Stimulated activated CD8-positive, alpha-beta memory T cell treated with anti-CD3 and anti-CD28 coated beads, Interleukin-12 subunit alpha, Interleukin-12 subunit beta, amount 100 ng/mL, for 4 hours (primary cell): ENCODE measurements around the gene ATXN2L.
"Not testable (repeated sequence)": the region's sequence is repeated elsewhere in the genome, so short reads cannot be mapped to it uniquely, and the experiment has no call there.

Source experiments
- DNase-seq: peaks from one replicate; pipeline ENCODE4 v3.0.0-alpha.2; 2020; ENCODE audit warnings: low read depth

ATXN2L gene

DNA sequence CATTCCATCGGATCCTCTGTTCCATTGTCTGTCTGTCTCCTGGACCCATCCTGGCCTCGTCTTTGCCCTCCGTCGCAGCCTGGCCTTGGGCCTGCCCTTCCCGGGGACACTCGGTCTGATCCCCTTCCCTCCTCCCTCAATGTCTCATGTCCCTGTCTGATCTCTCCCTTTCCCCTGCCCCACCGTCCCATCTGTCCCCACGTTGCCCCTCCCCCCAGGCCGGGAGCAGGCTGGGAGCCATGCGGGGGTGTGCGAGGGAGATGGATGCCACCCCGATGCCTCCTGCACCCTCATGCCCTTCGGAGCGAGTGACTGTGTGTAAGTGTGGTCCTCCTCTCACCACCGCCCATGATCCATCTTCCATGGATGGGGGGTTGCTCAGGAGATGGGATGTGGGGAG lies 50.2 kb downstream of the ATXN2L start:
- no peak for DNase-seq

DNA sequence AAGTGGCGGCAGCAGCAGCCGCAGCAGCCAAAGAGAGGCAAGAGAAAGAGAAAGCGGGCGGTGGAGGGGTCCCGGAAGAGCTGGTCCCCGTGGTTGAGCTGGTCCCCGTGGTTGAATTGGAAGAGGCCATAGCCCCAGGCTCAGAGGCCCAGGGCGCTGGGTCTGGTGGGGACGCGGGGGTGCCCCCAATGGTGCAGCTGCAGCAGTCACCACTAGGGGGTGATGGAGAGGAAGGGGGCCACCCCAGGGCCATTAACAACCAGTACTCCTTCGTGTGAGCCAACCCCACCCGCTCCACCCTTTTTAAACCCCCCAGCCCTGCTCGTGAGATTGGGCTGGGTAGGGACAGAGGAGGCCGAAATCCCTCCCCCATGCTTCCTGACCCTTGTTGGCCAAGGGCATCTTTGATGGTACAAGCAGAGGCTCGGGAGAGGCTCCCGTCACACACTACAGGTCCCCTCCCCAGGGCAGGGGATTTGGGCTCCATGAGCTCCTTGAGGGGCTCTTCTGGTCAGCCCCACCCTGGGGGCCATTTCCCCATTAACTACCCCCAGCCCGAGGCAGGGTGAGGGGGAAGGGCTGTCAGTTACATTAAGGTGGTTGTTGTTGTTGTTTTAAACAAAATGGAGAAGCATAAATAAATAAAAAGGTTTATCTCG lies 50.9 kb downstream of the ATXN2L start:
- peak; percentile 37 for DNase-seq

DNA sequence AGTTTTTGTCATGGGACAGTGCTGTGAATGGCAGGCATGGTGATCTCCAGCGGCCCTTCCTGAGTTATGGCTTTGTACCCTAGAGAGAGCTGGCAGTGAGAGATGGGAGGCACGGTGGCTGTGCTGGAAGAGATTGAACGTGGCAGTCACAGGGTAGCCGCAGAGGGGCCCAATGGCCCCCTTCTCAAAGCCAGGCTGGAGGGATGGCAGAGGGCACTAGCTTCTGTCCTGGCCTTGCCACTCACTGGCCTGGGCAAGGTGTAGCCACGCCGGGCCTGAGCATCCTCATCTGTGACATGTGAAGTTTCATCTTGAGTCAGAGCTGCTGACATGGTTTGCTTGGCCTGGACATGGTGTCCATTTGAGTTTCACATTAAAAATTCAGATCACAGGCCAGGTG lies 51.6 kb downstream of the ATXN2L start:
- DNase-seq: no peak

DNA sequence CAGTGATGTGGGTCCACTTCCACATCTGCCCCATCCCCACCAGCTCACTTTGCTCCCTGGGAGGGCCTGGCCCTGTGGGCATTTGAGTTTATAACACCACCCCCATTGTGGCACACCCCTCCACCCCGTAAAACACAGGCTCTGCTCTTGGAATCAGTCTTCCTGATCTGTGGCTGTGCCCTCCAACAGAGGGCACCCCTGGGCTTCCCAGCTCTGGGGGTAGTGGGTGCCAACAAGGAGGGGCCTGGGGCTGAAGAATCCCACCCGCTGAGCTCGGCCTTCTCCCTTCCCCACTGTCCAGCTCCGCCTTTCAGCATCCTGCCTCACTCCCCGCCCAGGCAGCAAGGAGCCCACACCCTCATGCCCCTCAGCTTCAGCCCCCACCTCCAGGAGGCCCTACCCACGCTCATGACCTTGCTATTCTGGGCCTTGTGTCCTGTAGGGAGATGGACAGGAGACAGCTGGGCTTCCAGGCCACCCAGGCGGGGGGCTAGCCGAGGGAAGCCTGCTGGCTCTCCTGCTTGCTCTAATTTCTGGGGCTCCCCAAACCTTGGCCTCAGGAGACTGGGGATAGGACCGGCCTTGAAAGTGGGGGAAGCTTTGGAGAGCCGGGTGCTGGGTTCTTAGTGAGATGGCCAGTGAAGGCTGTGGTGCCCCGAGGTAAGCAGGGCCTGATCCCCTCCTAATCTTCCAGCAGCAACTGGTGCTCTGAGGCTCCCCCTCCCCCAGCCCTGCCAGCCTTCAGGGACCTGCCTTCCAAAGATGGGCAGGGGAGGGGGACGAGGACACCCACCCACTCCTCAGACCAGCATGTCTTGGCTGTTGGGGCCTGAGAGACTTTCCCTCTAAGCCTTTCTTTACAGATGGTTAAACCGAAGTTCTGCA lies 52.6 kb downstream of the ATXN2L start:
- DNase-seq: no peak

DNA sequence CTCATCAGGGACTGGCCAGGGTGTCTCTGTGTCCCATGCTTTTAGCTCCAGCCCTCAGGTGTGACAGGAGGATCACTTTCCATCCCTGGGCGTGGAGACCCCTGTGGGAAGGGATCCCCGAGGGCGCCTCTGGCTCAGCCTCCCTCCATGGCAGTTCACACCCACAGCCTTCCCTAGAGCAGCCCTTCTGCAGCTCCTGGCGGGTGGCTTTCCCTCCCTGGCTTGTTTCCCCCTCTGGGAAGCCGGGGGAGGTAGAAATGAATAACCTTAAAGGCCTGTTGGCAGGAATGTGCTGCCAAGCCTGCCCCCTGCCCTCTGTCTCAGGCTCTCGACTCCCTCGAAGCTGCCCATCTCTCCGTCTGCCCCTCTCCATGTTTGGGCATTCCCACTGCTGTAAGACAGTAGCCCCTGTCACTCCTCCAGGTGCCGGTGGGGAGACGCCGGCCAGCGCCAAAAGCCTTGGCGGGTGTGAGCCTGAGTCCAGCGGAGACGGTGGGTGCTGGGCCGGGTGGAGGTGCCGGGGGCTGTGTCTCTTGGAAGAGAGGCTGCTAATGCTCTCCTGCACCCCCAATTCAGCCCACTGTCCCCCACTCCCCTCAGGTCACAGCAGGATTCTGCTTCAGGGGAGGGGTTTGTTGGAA lies 53.3 kb downstream of the ATXN2L start:
- DNase-seq: no peak

DNA sequence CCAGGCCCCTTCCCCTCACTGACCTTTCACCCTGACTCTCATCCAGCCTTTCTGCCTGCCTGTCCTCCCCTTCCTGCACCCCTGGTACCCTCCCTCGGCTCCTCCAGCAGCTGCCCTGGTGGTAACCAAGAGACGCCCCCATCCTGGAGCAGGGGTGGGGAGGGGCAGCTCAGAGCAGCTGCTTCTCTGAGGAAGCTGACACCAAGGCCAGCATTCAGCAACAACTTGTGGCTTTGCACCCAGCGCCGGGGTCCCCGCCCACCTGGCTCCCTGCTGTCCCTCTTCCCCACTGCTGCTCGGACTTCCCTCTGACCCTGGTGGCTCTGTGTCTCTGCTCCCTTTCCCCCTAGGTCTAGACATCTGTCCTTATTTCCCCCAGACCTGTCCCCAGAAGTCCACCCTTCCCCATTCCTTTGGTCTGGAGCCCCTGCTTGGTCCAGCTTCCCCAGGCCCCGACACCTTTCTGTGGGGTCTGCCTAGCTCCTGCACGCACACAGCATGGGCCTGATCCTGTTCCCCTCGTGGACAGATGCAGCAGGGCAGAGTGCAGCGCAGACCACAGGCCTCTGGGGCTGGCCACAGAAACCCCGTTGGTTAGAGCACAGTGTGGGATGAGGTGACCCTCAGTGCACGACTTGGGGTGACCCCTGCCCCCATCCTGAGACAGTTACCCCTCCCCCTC lies 54.3 kb downstream of the ATXN2L start:
- DNase-seq: no peak

DNA sequence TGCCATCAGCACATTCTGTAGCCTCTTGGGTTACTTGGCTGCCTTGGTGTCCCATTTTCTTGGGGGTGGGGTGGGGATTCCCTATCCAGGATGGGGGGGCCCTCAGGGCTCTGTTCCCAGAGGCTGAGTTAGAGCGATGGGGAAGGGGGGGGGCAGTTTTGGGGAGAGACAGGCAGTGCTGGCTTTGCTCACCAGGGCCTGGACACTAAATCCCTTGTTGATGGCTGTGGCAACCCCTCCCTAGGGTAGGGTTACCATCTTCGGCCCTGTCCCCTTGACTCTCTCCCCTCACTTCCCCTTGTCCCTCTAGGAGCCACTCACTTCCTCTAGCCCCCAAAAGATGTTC lies 54.8 kb downstream of the ATXN2L start:
- DNase-seq: no peak

DNA sequence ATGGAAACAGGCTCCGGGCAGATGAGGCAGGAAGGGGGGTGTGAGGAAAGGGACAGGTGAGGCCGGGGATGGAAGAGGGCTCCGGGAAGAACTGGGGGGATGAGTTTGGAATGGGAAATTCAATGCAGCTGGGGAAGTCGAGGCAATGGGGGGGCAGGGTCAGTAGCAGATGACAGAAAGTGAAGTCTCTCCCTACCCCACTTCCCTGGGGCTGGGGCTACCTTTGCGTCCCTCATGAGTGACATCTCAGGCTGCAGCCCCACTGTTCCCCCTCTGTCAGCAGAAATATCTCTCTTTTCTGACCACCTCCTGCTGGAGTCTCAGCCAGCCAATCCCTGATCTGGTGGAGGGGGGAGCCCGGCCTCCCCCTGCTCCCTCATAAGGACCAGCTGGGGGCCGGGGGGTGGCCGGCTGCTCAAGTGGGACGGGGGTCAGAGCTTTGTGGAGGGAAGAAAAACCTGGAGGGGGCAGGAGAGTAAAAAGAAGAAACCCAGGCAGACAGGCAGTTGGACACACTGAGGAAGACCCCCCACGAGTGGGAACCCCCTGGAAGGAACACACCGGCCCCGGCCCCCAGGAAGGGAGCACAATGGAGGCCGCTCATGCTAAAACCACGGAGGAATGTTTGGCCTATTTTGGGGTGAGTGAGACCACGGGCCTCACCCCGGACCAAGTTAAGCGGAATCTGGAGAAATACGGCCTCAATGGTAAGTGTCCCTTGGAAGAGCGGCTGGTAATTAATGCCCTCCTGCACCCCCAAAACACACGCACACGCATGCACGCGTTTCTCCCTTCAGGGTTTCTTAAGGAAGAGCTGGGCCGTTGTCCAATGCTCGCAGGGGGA lies 55.5 kb downstream of the ATXN2L start, which contains the start of gene ATP2A1:
Gene ATP2A1, plus strand, starts transcription at position 406 of the 844 bp plus-strand sequence. Its CDS starts 184 bp downstream, at position 590.
- no peak for DNase-seq

DNA sequence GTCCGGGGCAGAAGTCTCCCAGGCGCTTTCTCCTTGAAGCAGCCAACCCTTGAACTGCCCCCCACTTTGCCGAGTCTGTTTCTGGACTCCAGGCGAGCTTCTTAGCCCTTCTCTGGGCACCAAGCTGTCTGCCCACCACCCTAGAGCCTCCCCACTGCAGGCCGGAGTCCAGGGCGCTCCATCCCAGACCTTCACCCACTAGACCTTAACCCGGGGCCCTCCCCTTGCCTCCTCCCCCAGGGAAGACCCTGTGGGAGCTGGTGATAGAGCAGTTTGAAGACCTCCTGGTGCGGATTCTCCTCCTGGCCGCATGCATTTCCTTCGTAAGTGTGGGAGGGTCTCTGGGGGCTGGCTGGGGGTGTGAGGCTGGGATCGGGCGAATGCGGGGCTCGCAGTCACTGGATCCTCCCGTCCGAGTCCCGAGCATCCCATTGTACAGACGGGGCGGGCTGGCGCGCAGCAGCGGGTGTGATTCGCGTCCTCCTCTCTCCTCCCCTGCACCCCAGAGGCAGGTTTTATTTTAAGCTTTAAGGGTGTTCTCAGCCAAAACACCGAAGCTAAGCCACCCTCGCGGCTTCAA lies 56.6 kb downstream of the ATXN2L start:
- DNase-seq: no peak

DNA sequence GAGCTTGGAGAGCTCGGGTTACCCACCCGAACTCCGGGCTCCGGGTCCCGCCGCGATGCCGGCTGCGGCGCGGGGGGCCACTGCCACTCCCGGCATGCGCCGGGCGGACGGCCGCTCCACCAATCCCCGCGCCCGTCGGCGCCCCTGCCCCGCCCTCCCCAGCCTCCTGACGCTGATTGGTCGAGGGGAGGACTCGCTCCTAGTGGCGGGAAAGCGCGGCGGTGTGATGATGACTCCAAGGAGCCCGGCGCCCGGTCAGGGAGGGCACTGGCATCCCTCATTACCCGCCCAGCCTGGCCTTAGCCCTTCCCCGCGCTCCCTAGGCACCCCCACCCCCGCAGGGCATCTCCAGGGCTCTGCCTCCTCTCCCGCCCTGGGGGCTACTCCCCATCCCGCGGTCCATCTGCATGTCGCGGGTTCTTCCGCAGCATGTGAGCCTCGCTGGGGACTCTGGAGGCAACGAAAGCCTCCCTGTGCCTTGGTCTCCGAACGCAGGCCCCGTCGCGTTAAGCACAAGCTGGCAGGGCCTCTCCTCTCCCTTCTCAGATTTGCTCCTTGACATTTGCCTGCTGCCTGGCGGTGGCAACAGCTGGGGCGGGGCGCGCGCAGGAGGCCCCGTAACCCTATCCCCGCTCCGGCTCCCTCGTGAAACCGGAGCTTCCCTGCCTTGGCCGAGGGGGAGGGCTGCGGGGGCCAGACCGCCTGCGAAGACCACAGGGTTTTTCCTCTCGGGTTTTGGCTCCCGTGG lies 57.2 kb downstream of the ATXN2L start:
- DNase-seq: peak; percentile 85

DNA sequence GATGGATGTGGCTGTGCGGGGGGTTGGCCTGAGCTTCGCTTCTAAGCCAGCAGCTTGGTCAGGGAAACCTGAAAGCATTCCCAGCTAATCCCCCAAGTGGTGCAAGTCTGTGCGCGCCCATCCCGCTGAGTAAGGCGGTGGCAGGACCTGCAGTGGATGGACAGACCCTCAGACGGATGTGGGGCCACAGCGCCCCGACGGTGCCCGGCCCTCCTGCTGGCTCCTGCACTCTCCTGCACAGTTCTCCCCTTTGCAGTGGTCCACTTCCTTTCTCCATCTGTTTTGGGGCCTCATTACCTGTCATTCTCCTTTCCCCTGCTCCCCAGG lies 57.8 kb downstream of the ATXN2L start:
- DNase-seq: no peak

DNA sequence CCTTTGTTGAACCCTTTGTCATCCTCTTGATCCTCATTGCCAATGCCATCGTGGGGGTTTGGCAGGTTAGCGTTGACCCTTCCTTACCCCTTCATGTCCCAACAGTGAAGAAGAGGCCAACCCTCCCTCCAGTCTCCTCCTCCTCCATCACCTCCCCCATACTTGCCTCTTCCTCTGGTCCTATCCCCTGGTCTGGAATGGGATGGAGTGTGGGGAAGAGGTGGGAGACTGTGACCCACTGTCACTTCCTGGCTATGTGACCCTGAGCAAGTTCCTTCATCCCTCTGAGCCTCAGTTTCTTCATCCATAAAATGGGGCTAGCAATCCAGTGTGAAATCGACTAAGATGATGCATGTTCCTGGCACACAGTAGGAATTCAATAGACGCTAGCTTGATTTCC lies 58.2 kb downstream of the ATXN2L start:
- no peak for DNase-seq

DNA sequence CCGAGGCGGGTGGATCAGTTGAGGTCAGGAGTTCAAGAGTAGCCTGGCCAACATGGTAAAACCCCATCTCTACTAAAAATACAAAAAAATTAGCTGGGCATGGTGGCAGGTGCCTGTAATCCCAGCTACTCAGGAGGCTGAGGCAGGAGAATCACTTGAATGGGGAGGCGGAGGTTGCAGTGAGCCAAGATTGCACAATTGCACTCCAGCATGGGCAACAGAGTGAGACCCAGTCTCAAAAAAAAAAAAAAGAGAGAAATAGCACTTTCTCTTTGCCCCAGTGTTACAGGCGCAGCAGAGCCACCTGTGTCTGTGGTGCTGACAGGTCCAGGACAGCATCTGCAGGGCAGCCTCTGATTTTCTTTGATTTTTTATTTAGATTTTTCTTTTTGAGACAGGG lies 58.8 kb downstream of the ATXN2L start:
- DNase-seq: not testable (repeated sequence)

DNA sequence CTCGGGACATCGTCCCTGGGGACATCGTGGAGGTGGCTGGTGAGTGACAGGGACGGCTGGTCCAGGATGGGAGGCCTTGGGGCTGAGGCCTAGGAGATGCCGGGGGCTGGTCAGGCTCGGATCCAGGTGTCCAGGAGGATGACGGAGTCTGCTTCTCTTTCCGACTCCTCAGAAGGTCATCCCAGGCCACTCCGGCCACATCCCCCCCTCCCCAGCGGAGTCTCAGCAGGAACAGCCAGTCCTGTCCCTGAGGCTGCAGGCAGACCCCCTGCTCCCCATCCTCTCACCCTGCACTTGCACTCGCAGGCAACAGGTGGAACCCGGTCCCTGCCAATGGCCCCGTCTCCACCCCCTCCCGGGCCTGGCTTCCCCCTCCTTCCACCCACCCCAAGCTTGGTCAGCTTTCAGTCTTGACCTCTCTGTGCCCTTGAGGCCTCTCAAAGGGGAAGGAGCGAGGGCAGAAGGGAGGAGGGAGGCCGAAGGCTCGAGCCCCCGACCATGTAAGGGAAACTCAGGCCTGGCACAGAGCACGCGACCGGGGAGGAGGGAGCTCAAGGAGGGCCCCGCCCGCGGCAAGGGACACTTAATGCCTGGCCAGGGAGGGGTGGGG lies 59.9 kb downstream of the ATXN2L start:
- DNase-seq: no peak

DNA sequence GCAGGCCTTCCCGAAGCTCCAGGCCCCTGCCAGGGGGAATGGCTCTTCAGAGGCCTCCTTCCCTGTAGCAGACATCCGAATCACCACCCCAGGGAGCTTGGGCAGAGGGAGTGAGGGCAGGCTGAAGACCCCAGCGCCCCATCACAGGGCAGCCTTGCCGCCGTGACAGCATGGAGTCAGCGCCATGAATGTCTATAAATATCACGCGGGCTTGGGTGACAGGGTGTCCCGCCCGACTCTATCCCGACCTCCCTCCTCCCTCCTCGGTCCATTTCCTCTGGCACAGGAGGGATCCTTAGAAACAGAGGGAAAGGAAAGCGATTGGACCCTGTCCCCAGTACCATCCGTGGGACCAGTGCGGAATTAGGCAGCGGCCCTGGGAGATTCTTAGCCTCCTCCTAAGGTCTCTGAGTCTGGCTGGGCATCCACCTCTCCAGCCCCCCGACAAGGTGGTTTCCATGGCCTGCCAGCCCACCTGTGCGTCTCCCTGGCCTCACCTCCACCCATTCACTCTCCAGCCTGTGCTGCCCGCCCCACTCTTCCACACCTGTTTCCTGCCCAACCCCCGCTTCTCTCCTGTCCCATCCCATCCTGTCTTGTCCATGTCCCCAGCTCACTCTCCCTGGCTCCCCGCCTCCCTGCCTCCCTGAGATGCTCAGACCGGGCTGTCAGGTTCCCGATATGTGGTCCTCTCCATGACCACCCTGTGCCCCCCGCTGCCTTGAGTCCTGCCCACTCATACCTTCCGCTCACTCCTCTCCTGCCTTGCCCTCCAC lies 60.6 kb downstream of the ATXN2L start:
- no peak for DNase-seq

DNA sequence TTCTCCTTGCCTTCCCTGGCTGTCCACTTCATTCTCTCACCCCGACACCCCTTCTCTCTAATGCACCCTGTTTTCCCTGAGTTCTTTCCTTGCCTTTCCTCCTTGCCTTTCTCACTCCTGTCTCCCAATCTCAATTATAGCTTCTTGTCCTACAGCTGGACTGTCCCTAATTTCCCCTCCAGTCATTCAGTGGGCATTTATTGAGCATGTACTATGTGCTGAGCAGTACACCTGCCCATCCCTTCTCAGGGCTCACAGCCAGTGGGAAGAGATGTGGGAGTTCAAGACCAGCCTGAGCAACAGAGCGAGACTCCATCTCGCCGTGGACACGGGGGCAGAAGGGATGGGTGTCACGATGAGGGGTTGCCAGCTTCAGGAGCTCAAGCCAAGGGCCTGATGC lies 61.2 kb downstream of the ATXN2L start:
- DNase-seq: no peak
